B cell (primary cell): ENCODE measurements around the gene SMIM5. TPM values are rescaled to one million over a fixed set of nuclear protein-coding genes. Genes with fewer than 3 reads are reported as not detected.

Experiments
- ATAC-seq: fragments of 200-7000 bp; cut with Tn5 transposase; one replicate; pipeline ENCODE4 v1.10.0; 2021; ENCODE audit warnings: low read depth, mild to moderate bottlenecking, moderate number of reproducible peaks, moderate library complexity
- CTCF ChIA-PET: fragments of 350-600 bp; sonication (Branson Sonifier 250); formaldehyde crosslinking; loops from one replicate; lab custom pipeline; 2021; ENCODE audit warnings: antibody characterized with exemption, inconsistent platforms; lab: Charles Lee
- POLR2A ChIA-PET: fragments of 350-600 bp; sonication (Branson Sonifier 250); formaldehyde crosslinking; loops from one replicate; lab custom pipeline; 2021; ENCODE audit warnings: antibody characterized with exemption; lab: Charles Lee
- DNase-seq: peaks from one replicate; pipeline ENCODE4 v3.0.0; 2013
- H2AFZ ChIP-seq: 2 replicates; pipeline ENCODE4 v1.6.1; 2012; ENCODE audit warnings: mild to moderate bottlenecking, low read depth, low read length; ENCODE audit not compliant: insufficient read depth, poor library complexity, severe bottlenecking
- H3K27ac ChIP-seq, 2 donors: 1 replicate in 1 of 2; 2 replicates in 1 of 2; pipeline ENCODE4 v1.5.1; 2012 to 2013; ENCODE audit warnings: low read length in 2 of 2, mild to moderate bottlenecking in 2 of 2, moderate library complexity in 1 of 2
- H3K27me3 ChIP-seq, 4 experiments: fragments of 200-600 bp in 1 of 4; sonication (generic) in 1 of 4; replicated peaks in 1 of 4; 1 replicate in 2 of 4; 2 replicates in 2 of 4; pipeline versions ENCODE4 v1.6.1 to v1.7.0; 2013 to 2016; ENCODE audit warnings: low read length in 3 of 4, mild to moderate bottlenecking in 2 of 4, mixed read lengths in 1 of 4, moderate library complexity in 1 of 4; ENCODE audit not compliant: insufficient read depth in 4 of 4, control insufficient read depth in 3 of 4; ENCODE audit errors: control extremely low read depth in 1 of 4
- H3K36me3 ChIP-seq, 2 experiments: replicated peaks in 1 of 2; 1 replicate in 1 of 2; 2 replicates in 1 of 2; pipeline versions ENCODE4 v1.6.1 to v1.7.1; 2013; ENCODE audit warnings: low read length in 1 of 2; ENCODE audit not compliant: insufficient read depth in 2 of 2, control insufficient read depth in 1 of 2; ENCODE audit errors: control extremely low read depth in 1 of 2, extremely low read depth in 1 of 2
- H3K4me1 ChIP-seq, 2 donors: fragments of 200-600 bp in 1 of 2; sonication (generic) in 1 of 2; 1 replicate in 1 of 2; 2 replicates in 1 of 2; pipeline versions ENCODE4 v1.5.1 to v1.6.1; 2013 to 2017; ENCODE audit warnings: low read length in 2 of 2; ENCODE audit not compliant: control insufficient read depth in 2 of 2, insufficient read depth in 2 of 2
- H3K4me2 ChIP-seq: replicated peaks from 2 replicates; pipeline ENCODE3; 2012; ENCODE audit warnings: mild to moderate bottlenecking, low read depth, low read length; ENCODE audit not compliant: poor library complexity, severe bottlenecking
- H3K4me3 ChIP-seq, 5 experiments: fragments of 200-600 bp in 1 of 5; sonication (generic) in 1 of 5; 1 replicate in 3 of 5; 2 replicates in 2 of 5; pipeline versions ENCODE4 v1.5.1 to v1.7.0; 2011 to 2016; ENCODE audit warnings: low read length in 4 of 5, mild to moderate bottlenecking in 4 of 5, low read depth in 2 of 5, control low read depth in 1 of 5, moderate library complexity in 1 of 5; ENCODE audit not compliant: insufficient read depth in 1 of 5; ENCODE audit errors: control extremely low read depth in 1 of 5, extremely low read depth in 1 of 5
- H3K79me2 ChIP-seq: fragments of 200-600 bp; sonication (generic); one replicate; pipeline ENCODE4 v1.6.0; 2016; ENCODE audit warnings: low read length; ENCODE audit not compliant: control insufficient read depth, insufficient read depth
- H3K9ac ChIP-seq: fragments of 200-600 bp; sonication (generic); 2 replicates; pipeline ENCODE4 v1.6.1; 2017; ENCODE audit warnings: mild to moderate bottlenecking, low read length, moderate library complexity
- H3K9me3 ChIP-seq, 3 donors: one replicate each; pipeline versions ENCODE4 v1.6.1 to v1.7.1; 2013; ENCODE audit warnings: low read length in 2 of 3; ENCODE audit not compliant: control insufficient read depth in 2 of 3, insufficient read depth in 1 of 3; ENCODE audit errors: control extremely low read depth in 1 of 3
- H4K20me1 ChIP-seq: 2 replicates; pipeline ENCODE4 v1.6.0; 2012; ENCODE audit warnings: mild to moderate bottlenecking, low read length; ENCODE audit not compliant: insufficient read depth, control insufficient read depth, poor library complexity, severe bottlenecking
- H3K27ac Mint-ChIP-seq: one replicate; pipeline ENCODE4 v1.8.0; 2021; ENCODE audit warnings: mixed read lengths
- H3K27me3 Mint-ChIP-seq: one replicate; pipeline ENCODE4 v1.8.0; 2021; ENCODE audit warnings: mixed read lengths
- H3K4me1 Mint-ChIP-seq: one replicate; pipeline ENCODE4 v1.8.0; 2021; ENCODE audit warnings: mixed read lengths
- H3K4me3 Mint-ChIP-seq: one replicate; pipeline ENCODE4 v1.8.0; 2021; ENCODE audit warnings: mixed read lengths
- H3K9me3 Mint-ChIP-seq: one replicate; pipeline ENCODE4 v1.8.0; 2022; ENCODE audit warnings: mixed read lengths; ENCODE audit not compliant: insufficient read depth
- CTCF ChIP-seq: fragments of 200-600 bp; IDR thresholded peaks from one replicate; pipeline ENCODE4 v1.8.0; 2022; ENCODE audit warnings: antibody characterized with exemption, mild to moderate bottlenecking
- EZH2 ChIP-seq: IDR thresholded peaks from 2 replicates; pipeline ENCODE4 v1.6.1; 2012; ENCODE audit warnings: borderline replicate concordance, low read depth, mild to moderate bottlenecking, moderate library complexity, low read length; ENCODE audit not compliant: insufficient read depth, poor library complexity, severe bottlenecking
- WGBS: methylation state at CpG from one replicate; pipeline ENCODE4 v1.1.5; 2013; ENCODE audit warnings: missing lambda C conversion rate; ENCODE audit not compliant: insufficient coverage; 5-methylcytosine and 5-hydroxymethylcytosine counted together
- intact Hi-C: fragments of 100-400 bp; cut with micrococcal nuclease; formaldehyde crosslinking; loops from one replicate; pipeline ENCODE4 v1.10.0; 2022
- polyA plus RNA-seq: library from polyadenylated mRNA; depleted of rRNA; stranded (reverse); fragments of >200 nt; gene quantifications from 2 replicates; pipeline ENCODE4 v1.2.3, GENCODE V29; 2012
- total RNA-seq, 2 donors: library from RNA; stranded (reverse); fragments of 120-200 nt in 1 of 2; gene quantifications; 1 replicate in 1 of 2; 2 replicates in 1 of 2; pipeline versions ENCODE4 v1.2.3 to v1.2.4, GENCODE V29; 2013 to 2022

SMIM5 gene
- total and polyA plus RNA-seq, 2 donors (not counting 1 experiment from before 2014, with no cell fraction given), result 0.62 to 7.6 TPM

GRCh38 chr17:75646638-75646992 lies 13.4 kb downstream of the SMIM5 start:
- WGBS, result 86% methylated on average over 5 of the region's 6 CpGs
- TF ChIP-seq CTCF (no peak), EZH2 (no peak)
- no peak overlapping the region for H3K27ac Mint-ChIP-seq
- no peak overlapping the region for H2AFZ ChIP-seq
- intact Hi-C loops, result no loop called here
- no peak overlapping the region for H3K4me3 ChIP-seq
- ChIA-PET POLR2A (no interaction called here), CTCF (interaction anchor here (1.1 to 6.8 kb wide), 5 partner anchors 10 to 102 kb away, joined by 3 to 78 read pairs (median 4); partner anchors contain the start of gene SMIM5)
- H3K4me2 ChIP-seq, result peak overlapping the region; percentile 57
- H3K9me3 Mint-ChIP-seq, result no peaks in the 10 kb centered on the region
- H3K27ac ChIP-seq, result peak overlapping the region in 1 of 2 donors; percentile 66
- no peak overlapping the region for H3K9ac ChIP-seq
- H3K4me3 Mint-ChIP-seq, result no peak overlapping the region
- ATAC-seq (no peak), DNase-seq (no peak)
- peaks cover 8 to 12% of the 10 kb centered on the region in 2 donors for H3K4me1 ChIP-seq
- H3K27me3 Mint-ChIP-seq, result no peaks in the 10 kb centered on the region
- H4K20me1 ChIP-seq, result no peaks in the 10 kb centered on the region
- no peaks in the 10 kb centered on the region for H3K27me3 ChIP-seq
- peaks cover 13% of the 10 kb centered on the region for H3K4me1 Mint-ChIP-seq
- no peaks in the 10 kb centered on the region for H3K9me3 ChIP-seq
- peaks cover 2 to 46% of the 10 kb centered on the region in 2 experiments for H3K36me3 ChIP-seq
- H3K79me2 ChIP-seq, result no peaks in the 10 kb centered on the region

- no peak overlapping the region for H3K27ac Mint-ChIP-seq
- ChIA-PET POLR2A (no interaction called here), CTCF (interaction anchor here (1.1 to 6.8 kb wide), 4 partner anchors 11 to 27 kb away, joined by 3 to 78 read pairs (median 4); partner anchors contain the start of gene SMIM5)
- no peaks in the 10 kb centered on the region for H3K9me3 ChIP-seq
- no peak overlapping the region for H3K27ac ChIP-seq
- DNase-seq (no peak), ATAC-seq (no peak)
- H3K4me1 ChIP-seq, result peaks cover 8 to 12% of the 10 kb centered on the region in 2 donors
- no peak overlapping the region for H3K4me3 ChIP-seq
- no peaks in the 10 kb centered on the region for H3K27me3 Mint-ChIP-seq
- no peaks in the 10 kb centered on the region for H3K27me3 ChIP-seq
- 95% methylated on average over 7 of the region's 7 CpGs for WGBS
- peaks cover 2 to 43% of the 10 kb centered on the region in 2 experiments for H3K36me3 ChIP-seq
- H3K4me1 Mint-ChIP-seq, result peaks cover 13% of the 10 kb centered on the region
- no peak overlapping the region for H3K9ac ChIP-seq
- TF ChIP-seq EZH2 (no peak), CTCF (no peak)
- no peak overlapping the region for H2AFZ ChIP-seq
- H3K4me3 Mint-ChIP-seq, result no peak overlapping the region
- H3K79me2 ChIP-seq, result no peaks in the 10 kb centered on the region
- no peak overlapping the region for H3K4me2 ChIP-seq
- H4K20me1 ChIP-seq, result no peaks in the 10 kb centered on the region
- no peaks in the 10 kb centered on the region for H3K9me3 Mint-ChIP-seq
- intact Hi-C loops, result no loop called here
These were observed 13.8 kb downstream of the SMIM5 start for GRCh38 chr17:75647061-75647460.
